Measurements from ENCODE around the gene PRSS50.

PRSS50 gene

DNA sequence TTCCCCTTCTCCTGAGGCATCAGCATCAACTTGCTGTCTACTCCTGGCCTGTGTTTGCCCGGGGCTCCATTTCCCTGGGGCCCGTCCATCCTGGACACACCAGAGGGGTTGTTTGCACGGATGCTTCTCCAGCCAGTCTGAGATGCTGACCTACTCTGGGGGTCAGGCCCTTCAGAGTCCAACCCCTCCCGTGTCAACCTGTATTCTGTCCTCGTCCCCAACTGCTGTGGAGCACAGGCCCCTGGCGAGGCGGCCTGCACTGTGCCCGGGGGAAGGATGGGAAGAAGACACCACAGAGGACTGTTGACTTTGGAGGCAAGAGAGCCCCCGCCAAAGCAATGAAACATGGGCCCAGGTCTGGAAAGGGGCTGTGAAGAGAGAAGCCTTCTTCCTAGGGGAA, 50.0 kb downstream of the PRSS50 start:
- TF ChIP-seq, protein P1, sequence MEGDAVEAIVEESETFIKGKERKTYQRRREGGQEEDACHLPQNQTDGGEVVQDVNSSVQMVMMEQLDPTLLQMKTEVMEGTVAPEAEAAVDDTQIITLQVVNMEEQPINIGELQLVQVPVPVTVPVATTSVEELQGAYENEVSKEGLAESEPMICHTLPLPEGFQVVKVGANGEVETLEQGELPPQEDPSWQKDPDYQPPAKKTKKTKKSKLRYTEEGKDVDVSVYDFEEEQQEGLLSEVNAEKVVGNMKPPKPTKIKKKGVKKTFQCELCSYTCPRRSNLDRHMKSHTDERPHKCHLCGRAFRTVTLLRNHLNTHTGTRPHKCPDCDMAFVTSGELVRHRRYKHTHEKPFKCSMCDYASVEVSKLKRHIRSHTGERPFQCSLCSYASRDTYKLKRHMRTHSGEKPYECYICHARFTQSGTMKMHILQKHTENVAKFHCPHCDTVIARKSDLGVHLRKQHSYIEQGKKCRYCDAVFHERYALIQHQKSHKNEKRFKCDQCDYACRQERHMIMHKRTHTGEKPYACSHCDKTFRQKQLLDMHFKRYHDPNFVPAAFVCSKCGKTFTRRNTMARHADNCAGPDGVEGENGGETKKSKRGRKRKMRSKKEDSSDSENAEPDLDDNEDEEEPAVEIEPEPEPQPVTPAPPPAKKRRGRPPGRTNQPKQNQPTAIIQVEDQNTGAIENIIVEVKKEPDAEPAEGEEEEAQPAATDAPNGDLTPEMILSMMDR (IDR thresholded peaks at IDR 0.05; ENCODE audit: low read depth, low read length, poor library complexity, severe bottlenecking), result no peak
- no peak for TF ChIP-seq EZH2phosphoT487 (IDR thresholded peaks at IDR 0.05; ENCODE audit: borderline replicate concordance, low read length)
- no peak overlapping the region for H3K4me2 ChIP-seq (ENCODE audit: low read length)

DNA sequence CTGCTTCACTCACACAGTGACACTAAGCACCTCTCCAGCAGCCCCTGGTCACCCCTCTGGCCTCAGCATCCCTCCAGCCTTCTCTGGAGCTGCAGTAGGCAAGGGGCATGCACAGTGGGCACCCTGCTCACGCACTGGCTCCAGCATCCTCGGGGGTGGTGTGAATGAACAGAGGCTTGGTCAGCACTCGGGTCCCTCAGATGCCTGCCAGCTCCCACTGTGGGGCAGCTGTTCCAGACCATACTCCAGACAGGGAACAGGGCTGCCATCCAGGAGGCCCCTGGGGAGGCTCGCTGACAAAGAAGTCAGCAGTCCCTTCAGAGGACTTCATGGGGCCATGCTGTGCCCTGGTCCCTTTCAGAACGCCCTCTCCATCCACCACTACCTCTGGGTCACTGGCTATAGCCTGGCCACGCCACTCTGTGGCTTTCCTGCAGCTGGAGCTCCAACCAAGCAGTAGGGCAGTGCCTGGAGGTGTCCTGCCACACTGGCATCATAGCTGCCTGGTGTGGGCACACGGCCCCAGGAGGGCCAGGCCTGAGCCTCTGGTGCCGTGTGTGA, 50.5 kb downstream of the PRSS50 start:
- Histone ChIP-seq H3K9me2 (replicated peaks; ENCODE audit: control insufficient read depth, low read length) (no peaks in the 10 kb centered on the region), H4K20me1 (ENCODE audit: control insufficient read depth, insufficient read depth, low read depth, low read length) (no peaks in the 10 kb centered on the region), H3K9me3 (ENCODE audit: control insufficient read depth, insufficient read depth, low read length) (no peaks in the 10 kb centered on the region), H3K27ac (ENCODE audit: low read depth, low read length) (no peak overlapping the region), H3K4me3 (ENCODE audit: low read length) (no peak overlapping the region), H3K4me2 (ENCODE audit: low read length) (no peak overlapping the region), H3F3A (ENCODE audit: control insufficient read depth, insufficient read depth) (no peaks in the 10 kb centered on the region), H3K4me1 (ENCODE audit: control insufficient read depth, low read length) (no peaks in the 10 kb centered on the region), H3K27me3 (ENCODE audit: control insufficient read depth, low read length) (no peaks in the 10 kb centered on the region), H3K79me2 (ENCODE audit: control insufficient read depth, low read length) (no peaks in the 10 kb centered on the region), H3K36me3 (ENCODE audit: control insufficient read depth, low read length) (no peaks in the 10 kb centered on the region)
- TF ChIP-seq EZH2phosphoT487 (IDR thresholded peaks at IDR 0.05; ENCODE audit: borderline replicate concordance, low read length), result no peak
- TF ChIP-seq, protein P1 (IDR thresholded peaks at IDR 0.05; ENCODE audit: low read depth, low read length, poor library complexity, severe bottlenecking), result no peak

More for the DNA sequence above, 50.0 kb downstream of the PRSS50 start:
- H3K9me3 ChIP-seq (ENCODE audit: control insufficient read depth, insufficient read depth, low read length), result no peaks in the 10 kb centered on the region
- H3K27ac ChIP-seq (ENCODE audit: low read depth, low read length), result no peak overlapping the region
- H3K4me3 ChIP-seq (ENCODE audit: low read length), result no peak overlapping the region
- H3K79me2 ChIP-seq (ENCODE audit: control insufficient read depth, low read length), result no peaks in the 10 kb centered on the region
- H3F3A ChIP-seq (ENCODE audit: control insufficient read depth, insufficient read depth), result no peaks in the 10 kb centered on the region
- no peaks in the 10 kb centered on the region for H3K4me1 ChIP-seq (ENCODE audit: control insufficient read depth, low read length)
- no peaks in the 10 kb centered on the region for H3K9me2 ChIP-seq (replicated peaks; ENCODE audit: control insufficient read depth, low read length)
- no peaks in the 10 kb centered on the region for H4K20me1 ChIP-seq (ENCODE audit: control insufficient read depth, insufficient read depth, low read depth, low read length)
- no peaks in the 10 kb centered on the region for H3K36me3 ChIP-seq (ENCODE audit: control insufficient read depth, low read length)
- no peaks in the 10 kb centered on the region for H3K27me3 ChIP-seq (ENCODE audit: control insufficient read depth, low read length)

DNA sequence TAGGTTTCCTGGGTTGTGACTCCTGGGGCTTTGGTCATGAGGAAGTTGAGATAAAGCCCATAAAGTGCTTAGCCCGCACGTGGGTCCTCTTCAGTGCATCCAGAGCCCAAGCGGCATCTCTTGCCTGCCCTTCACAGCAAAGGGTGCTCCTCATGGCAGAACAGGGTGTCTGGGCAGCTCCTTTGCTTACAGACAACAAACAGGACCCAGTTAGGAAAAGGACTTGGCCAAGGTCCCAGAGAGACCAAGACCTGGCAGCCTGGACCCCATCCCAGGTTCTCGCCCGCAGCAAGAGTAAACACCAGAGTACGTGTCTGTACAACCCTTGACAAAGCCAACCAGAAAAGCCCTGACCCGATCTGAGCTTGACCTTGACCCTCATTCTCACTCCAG, 51.2 kb downstream of the PRSS50 start:
- Histone ChIP-seq H3K4me2 (ENCODE audit: low read length) (no peak overlapping the region), H3K9me3 (ENCODE audit: control insufficient read depth, insufficient read depth, low read length) (no peaks in the 10 kb centered on the region), H3K4me3 (ENCODE audit: low read length) (no peak overlapping the region), H3K36me3 (ENCODE audit: control insufficient read depth, low read length) (no peaks in the 10 kb centered on the region), H4K20me1 (ENCODE audit: control insufficient read depth, insufficient read depth, low read depth, low read length) (no peaks in the 10 kb centered on the region), H3K4me1 (ENCODE audit: control insufficient read depth, low read length) (no peaks in the 10 kb centered on the region), H3K27me3 (ENCODE audit: control insufficient read depth, low read length) (no peaks in the 10 kb centered on the region), H3K9me2 (replicated peaks; ENCODE audit: control insufficient read depth, low read length) (no peaks in the 10 kb centered on the region), H3K27ac (ENCODE audit: low read depth, low read length) (no peak overlapping the region), H3K79me2 (ENCODE audit: control insufficient read depth, low read length) (no peaks in the 10 kb centered on the region), H3F3A (ENCODE audit: control insufficient read depth, insufficient read depth) (no peaks in the 10 kb centered on the region)
- TF ChIP-seq, protein P1 (IDR thresholded peaks at IDR 0.05; ENCODE audit: low read depth, low read length, poor library complexity, severe bottlenecking), result no peak
- no peak for TF ChIP-seq EZH2phosphoT487 (IDR thresholded peaks at IDR 0.05; ENCODE audit: borderline replicate concordance, low read length)
